ENCODE data around the gene MISP3. TPM values are rescaled to one million over a fixed set of nuclear protein-coding genes. Genes with fewer than 3 reads are reported as not detected.

MISP3 gene
- total and polyA plus RNA-seq, 7 experiments from 2014 or later = 0.18 to 1.9 (median 0.81) TPM

DNA sequence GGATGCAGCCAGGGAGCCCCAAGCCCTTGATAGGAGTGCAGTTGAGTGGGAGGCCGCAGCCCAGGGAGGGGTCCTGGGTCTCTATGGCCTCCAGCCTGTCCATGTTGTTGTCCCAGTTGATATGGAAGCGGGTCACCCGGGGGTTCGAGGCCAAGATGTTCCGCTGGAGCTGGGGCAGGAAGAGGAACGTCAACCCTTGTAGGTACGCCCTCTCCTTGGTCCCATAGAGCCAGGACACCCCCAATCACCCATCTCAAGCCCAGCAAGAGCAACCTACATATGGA lies 47.9 kb downstream of the MISP3 start:
- H3K4me3 ChIP-seq (ENCODE audit: low read length) = no peak overlapping the region
- ATAC-seq = no peak
- H3K4me3 Mint-ChIP-seq = no peak overlapping the region
- peaks cover 15 to 22% of the 10 kb centered on the region in 2 donors for H3K4me1 ChIP-seq (ENCODE audit: control insufficient read depth in 2 of 2, insufficient read depth in 2 of 2, low read length in 2 of 2)
- ChIA-PET CTCF (interaction anchor here (0.6 kb wide), 1 partner anchor 241 kb away, joined by 4 read pairs; no protein-coding TSS in a partner anchor), POLR2A (interaction anchor here (1.1 to 1.3 kb wide), 2 partner anchors 16 to 89 kb away, joined by 3 to 4 read pairs; partner anchors contain the start of genes ASF1B and IL27RA)
- H3K9me3 Mint-ChIP-seq = peaks cover 0 to 2% (median 0%) of the 10 kb centered on the region in 11 donors
- no peaks in the 10 kb centered on the region for H3K27me3 Mint-ChIP-seq
- no peak overlapping the region for H3K27ac Mint-ChIP-seq
- peaks cover 20 to 32% (median 28%) of the 10 kb centered on the region in 7 donors for H3K4me1 Mint-ChIP-seq
- H3K9me3 ChIP-seq (ENCODE audit: control insufficient read depth in 2 of 3, low read length in 3 of 3) = no peaks in the 10 kb centered on the region
- no peaks in the 10 kb centered on the region for H3K36me3 ChIP-seq (ENCODE audit: control insufficient read depth in 2 of 3, insufficient read depth in 3 of 3, low read length in 3 of 3)
- H3K27me3 ChIP-seq (ENCODE audit: control insufficient read depth in 2 of 2, insufficient read depth in 2 of 2, low read length in 2 of 2) = no peaks in the 10 kb centered on the region
- no peak for DNase-seq
- H3K36me3 Mint-ChIP-seq = peaks cover 0 to 9% (median 0%) of the 10 kb centered on the region in 5 donors
- intact Hi-C loops (cut with micrococcal nuclease) = no loop called here
- no peak overlapping the region for H3K27ac ChIP-seq (ENCODE audit: low read depth, low read length)

DNA sequence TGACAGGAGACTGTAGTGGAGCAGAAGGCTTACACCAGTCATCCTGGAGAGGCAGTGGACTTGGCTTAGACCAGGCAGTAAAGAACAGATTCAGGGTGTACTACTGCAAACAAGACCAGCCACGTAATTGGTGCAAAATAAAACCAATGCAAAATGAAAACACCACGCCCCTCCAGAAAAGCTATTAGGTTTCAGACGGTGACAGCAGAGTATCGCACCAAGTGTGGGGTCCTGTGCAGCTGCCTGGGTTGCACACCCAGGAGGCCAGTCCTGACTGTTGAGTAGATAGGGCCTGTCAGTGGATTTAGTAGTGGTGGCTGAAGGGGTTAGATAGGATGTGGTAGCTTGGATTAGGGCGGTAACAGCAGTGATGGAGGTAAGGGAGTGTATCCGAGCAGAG lies 50.3 kb downstream of the MISP3 start:
- no peaks in the 10 kb centered on the region for H3K36me3 ChIP-seq (ENCODE audit: control insufficient read depth in 2 of 3, insufficient read depth in 3 of 3, low read length in 3 of 3)
- ChIA-PET POLR2A (no interaction called here), CTCF (interaction anchor here (1.0 kb wide), 1 partner anchor 14 kb away, joined by 5 read pairs; the partner anchor contains the start of gene ASF1B)
- no peaks in the 10 kb centered on the region for H3K27me3 Mint-ChIP-seq
- intact Hi-C loops (cut with micrococcal nuclease) = no loop called here
- H3K27me3 ChIP-seq (ENCODE audit: control insufficient read depth in 2 of 2, insufficient read depth in 2 of 2, low read length in 2 of 2) = no peaks in the 10 kb centered on the region
- peak overlapping the region in 2 of 9 donors; percentile 37 to 84 for H3K27ac Mint-ChIP-seq
- peaks cover 9 to 14% (median 11%) of the 10 kb centered on the region in 7 donors for H3K4me1 Mint-ChIP-seq
- H3K36me3 Mint-ChIP-seq = peaks cover 0 to 13% (median 0%) of the 10 kb centered on the region in 5 donors
- no peaks in the 10 kb centered on the region for H3K9me3 Mint-ChIP-seq
- H3K4me3 Mint-ChIP-seq = no peak overlapping the region
- no peak overlapping the region for H3K4me3 ChIP-seq (ENCODE audit: low read length)
- no peaks in the 10 kb centered on the region for H3K9me3 ChIP-seq (ENCODE audit: control insufficient read depth in 2 of 3, low read length in 3 of 3)
- peaks cover 6 to 8% of the 10 kb centered on the region in 2 donors for H3K4me1 ChIP-seq (ENCODE audit: control insufficient read depth in 2 of 2, insufficient read depth in 2 of 2, low read length in 2 of 2)
- H3K27ac ChIP-seq (ENCODE audit: low read depth, low read length) = no peak overlapping the region
- no peak for DNase-seq
- no peak for ATAC-seq

Other genes starting within 250 kb of the MISP3 start
- 1 to 10 TPM in 2 of 5 experiments, not detected in 3; 1.3 to 3.4 TPM for gene NANOS3, start 195.7 kb upstream of the MISP3 start, total RNA-seq
- not detected for gene NANOS3, start 195.7 kb upstream of the MISP3 start, polyA plus RNA-seq
- gene BRME1, start 166.7 kb upstream of the MISP3 start, total RNA-seq = 10 to 100 TPM in 1 of 5 experiments, 1 to 10 TPM in 4; 1.8 to 13.7 (median 2.9) TPM
- gene BRME1, start 166.7 kb upstream of the MISP3 start, polyA plus RNA-seq = 1 to 10 TPM in 1 of 2 donors, under 1 TPM in 1; 0.56 to 1.6 TPM
- 10 to 100 TPM; 21.0 to 33.1 (median 29.8) TPM for gene CC2D1A, start 166.6 kb upstream of the MISP3 start, total RNA-seq
- gene CC2D1A, start 166.6 kb upstream of the MISP3 start, polyA plus RNA-seq = 10 to 100 TPM in 1 of 2 donors, 1 to 10 TPM in 1; 4.1 to 13.3 TPM
- gene PODNL1, start 134.4 kb upstream of the MISP3 start, total RNA-seq = under 1 TPM in 1 of 5 experiments, not detected in 4; 0.59 TPM
- under 1 TPM in 1 of 2 donors, not detected in 1; 0.33 TPM for gene PODNL1, start 134.4 kb upstream of the MISP3 start, polyA plus RNA-seq
- 10 to 100 TPM; 68.5 to 92.0 (median 87.2) TPM for gene DCAF15, start 120.3 kb upstream of the MISP3 start, total RNA-seq
- gene DCAF15, start 120.3 kb upstream of the MISP3 start, polyA plus RNA-seq = 1 to 10 TPM; 3.7 to 8.8 TPM
- 10 to 100 TPM; 15.7 to 23.5 (median 20.5) TPM for gene RFX1, start 66.5 kb upstream of the MISP3 start, total RNA-seq
- gene RFX1, start 66.5 kb upstream of the MISP3 start, polyA plus RNA-seq = 1 to 10 TPM; 1.0 TPM
- gene RLN3, start 44.6 kb upstream of the MISP3 start, total RNA-seq = not detected
- gene RLN3, start 44.6 kb upstream of the MISP3 start, polyA plus RNA-seq = not detected
- gene IL27RA, start 41.0 kb upstream of the MISP3 start, total RNA-seq = 100 to 1,000 TPM in 1 of 5 experiments, 10 to 100 TPM in 4; 32.1 to 118 (median 83.2) TPM
- 100 to 1,000 TPM in 1 of 2 donors, 10 to 100 TPM in 1; 76.4 to 120 TPM for gene IL27RA, start 41.0 kb upstream of the MISP3 start, polyA plus RNA-seq
- under 1 TPM in 1 of 5 experiments, not detected in 4; 0.22 TPM for gene PALM3, start 10.7 kb upstream of the MISP3 start, total RNA-seq
- not detected for gene PALM3, start 10.7 kb upstream of the MISP3 start, polyA plus RNA-seq
- gene C19orf67, start 13.0 kb downstream of the MISP3 start, total RNA-seq = under 1 TPM in 3 of 5 experiments, not detected in 2; 0.34 to 0.78 (median 0.60) TPM
- not detected for gene C19orf67, start 13.0 kb downstream of the MISP3 start, polyA plus RNA-seq
- 10 to 100 TPM; 32.6 to 87.3 (median 62.5) TPM for gene SAMD1, start 18.0 kb downstream of the MISP3 start, total RNA-seq
- gene SAMD1, start 18.0 kb downstream of the MISP3 start, polyA plus RNA-seq = 1 to 10 TPM; 3.0 to 4.0 TPM
- gene PRKACA, start 45.0 kb downstream of the MISP3 start, total RNA-seq = 100 to 1,000 TPM in 1 of 5 experiments, 10 to 100 TPM in 4; 41.3 to 101 (median 63.1) TPM
- gene PRKACA, start 45.0 kb downstream of the MISP3 start, polyA plus RNA-seq = 1 to 10 TPM; 1.9 to 2.2 TPM
- gene ASF1B, start 63.8 kb downstream of the MISP3 start, total RNA-seq = 10 to 100 TPM in 1 of 5 experiments, 1 to 10 TPM in 3, under 1 TPM in 1; 0.98 to 79.0 (median 2.1) TPM
- gene ASF1B, start 63.8 kb downstream of the MISP3 start, polyA plus RNA-seq = 1 to 10 TPM; 2.4 to 4.5 TPM
- 10 to 100 TPM; 12.4 to 39.4 (median 37.8) TPM for gene ADGRL1, start 133.4 kb downstream of the MISP3 start, total RNA-seq
- gene ADGRL1, start 133.4 kb downstream of the MISP3 start, polyA plus RNA-seq = 1 to 10 TPM in 1 of 2 donors, under 1 TPM in 1; 0.72 to 3.0 TPM

Measured in naive thymus-derived CD4-positive, alpha-beta T cell (primary cell).